ACHN (cell line): Measurements from ENCODE around the gene GRIK3.

ENCODE experiments used
- DNase-seq: peaks from one replicate; pipeline ENCODE4 v3.0.0-alpha.2; 2015
- in situ Hi-C: cut with HindIII; loops from 2 replicates; pipeline ENCODE4 v1.10.0; 2017; ENCODE audit warnings: low sequenced_read_pairs, low pct_ligation_motif_present, low pct_unique_long_range_greater_than_20kb

The GRIK3 gene

GRCh38 chr1:36961062-36961615 is 73.2 kb downstream of the GRIK3 start:
- in situ Hi-C loops = no loop called here
- DNase-seq = no peak

GRCh38 chr1:36956570-36956969 is 77.7 kb downstream of the GRIK3 start:
- DNase-seq = no peak
- in situ Hi-C loops = no loop called here

- in situ Hi-C loops = no loop called here
- DNase-seq = no peak
Measured at GRCh38 chr1:36955016-36955415, 79.3 kb downstream of the GRIK3 start.

GRCh38 chr1:36953061-36953460 is 81.3 kb downstream of the GRIK3 start:
- in situ Hi-C loops = no loop called here
- no peak for DNase-seq

GRCh38 chr1:36951761-36952160 is 82.6 kb downstream of the GRIK3 start:
- in situ Hi-C loops = no loop called here
- no peak for DNase-seq

GRCh38 chr1:36951292-36951750 is 83.0 kb downstream of the GRIK3 start:
- in situ Hi-C loops = no loop called here
- DNase-seq = no peak

- in situ Hi-C loops = no loop called here
- no peak for DNase-seq
Measured at GRCh38 chr1:36950604-36951291, 83.6 kb downstream of the GRIK3 start.

GRCh38 chr1:36948606-36949005 is 85.7 kb downstream of the GRIK3 start:
- no peak for DNase-seq
- in situ Hi-C loops = no loop called here

- DNase-seq = no peak
- in situ Hi-C loops = no loop called here
Measured at GRCh38 chr1:36948147-36948546, 86.2 kb downstream of the GRIK3 start.

- in situ Hi-C loops = no loop called here
- DNase-seq = no peak
Measured at GRCh38 chr1:36947384-36947783, 86.9 kb downstream of the GRIK3 start.

- DNase-seq = no peak
- in situ Hi-C loops = no loop called here
Measured at GRCh38 chr1:36944883-36945282, 89.4 kb downstream of the GRIK3 start.

- DNase-seq = no peak
- in situ Hi-C loops = no loop called here
Measured at GRCh38 chr1:36942148-36942547, 92.2 kb downstream of the GRIK3 start.

- in situ Hi-C loops = no loop called here
- DNase-seq = no peak
Measured at GRCh38 chr1:36941316-36941978, 92.9 kb downstream of the GRIK3 start.

- in situ Hi-C loops = no loop called here
- no peak for DNase-seq
Measured at GRCh38 chr1:36938819-36939218, 95.5 kb downstream of the GRIK3 start.

- in situ Hi-C loops = no loop called here
Measured at GRCh38 chr1:36937371-36937770, 96.9 kb downstream of the GRIK3 start.

GRCh38 chr1:36934061-36934460 is 100.3 kb downstream of the GRIK3 start:
- in situ Hi-C loops = no loop called here
- no peak for DNase-seq

More at GRCh38 chr1:36937371-36937770, 96.9 kb downstream of the GRIK3 start:
- DNase-seq = no peak

- DNase-seq = no peak
- in situ Hi-C loops = no loop called here
Measured at GRCh38 chr1:36927826-36928225, 106.5 kb downstream of the GRIK3 start.

- in situ Hi-C loops = no loop called here
- no peak for DNase-seq
Measured at GRCh38 chr1:36925251-36925650, 109.1 kb downstream of the GRIK3 start.

- DNase-seq = peak; percentile 56
- in situ Hi-C loops = no loop called here
Measured at GRCh38 chr1:36924282-36924811, 110.0 kb downstream of the GRIK3 start.
